Ectodermal cell (in vitro differentiated cells): ENCODE results near the gene TRIM56. TPM values are rescaled to one million over a fixed set of nuclear protein-coding genes. Genes with fewer than 3 reads are reported as not detected.
"Not testable (repeated sequence)": the region's sequence is repeated elsewhere in the genome, so short reads cannot be mapped to it uniquely, and the experiment has no call there.

Experiments
- H3K27ac ChIP-seq: 2 replicates; pipeline ENCODE4 v1.7.0; 2013; ENCODE audit warnings: mild to moderate bottlenecking, low read depth, low read length; ENCODE audit not compliant: insufficient read depth, poor library complexity, severe bottlenecking
- H3K27me3 ChIP-seq: 2 replicates; pipeline ENCODE4 v1.7.0; 2013; ENCODE audit warnings: mild to moderate bottlenecking, low read length; ENCODE audit not compliant: insufficient read depth, control insufficient read depth, poor library complexity, severe bottlenecking
- H3K36me3 ChIP-seq: one replicate; pipeline ENCODE4 v1.7.0; 2013; ENCODE audit warnings: low read length; ENCODE audit not compliant: control insufficient read depth, insufficient read depth
- H3K4me1 ChIP-seq: one replicate; pipeline ENCODE4 v1.7.0; 2013; ENCODE audit warnings: low read length; ENCODE audit not compliant: control insufficient read depth, insufficient read depth
- H3K4me3 ChIP-seq: 2 replicates; pipeline ENCODE4 v1.7.0; 2013; ENCODE audit warnings: low read depth, low read length, control low read depth; ENCODE audit not compliant: insufficient read depth
- H3K9me3 ChIP-seq: 2 replicates; pipeline ENCODE4 v1.7.0; 2013; ENCODE audit warnings: mild to moderate bottlenecking, low read length, moderate library complexity; ENCODE audit not compliant: control insufficient read depth
- WGBS, 2 experiments: methylation state at CpG; one replicate each; pipeline ENCODE4 v1.1.7; 2013; ENCODE audit warnings: missing lambda C conversion rate in 2 of 2; 5-methylcytosine and 5-hydroxymethylcytosine counted together
- polyA plus RNA-seq, 4 experiments: library from polyadenylated mRNA; stranded (reverse); fragments of 50-300 nt; gene quantifications; one replicate each; pipeline ENCODE4 v1.2.3, GENCODE V29; 2013

Gene TRIM56
- 5.4 TPM for polyA plus RNA-seq (2013, experiment 1 of 4)
- polyA plus RNA-seq (2013, experiment 2 of 4), result 4.9 TPM
- polyA plus RNA-seq (2013, experiment 3 of 4), result 2.5 TPM
- 4.3 TPM for polyA plus RNA-seq (2013, experiment 4 of 4)

- peak within 1 kb of the TSS; percentile 50 for H3K4me3 ChIP-seq
- whole genome bisulfite sequencing, 2 experiments, result 3 to 5% methylated on average over 26 of the region's 26 CpGs
- H3K4me1 ChIP-seq, result no peaks in the 10 kb centered on the region
- no peaks in the 10 kb centered on the region for H3K36me3 ChIP-seq
- no peaks in the 10 kb centered on the region for H3K9me3 ChIP-seq
- no peaks in the 10 kb centered on the region for H3K27me3 ChIP-seq
- no peak within 1 kb of the TSS for H3K27ac ChIP-seq
Measured at GRCh38 chr7:101085162-101085964, at the start of gene TRIM56. Gene TRIM56 (plus strand): TSS chr7:101085481. CDS start chr7:101087313, 1,832 bp downstream.

- 79 to 81% methylated on average over 4 of the region's 4 CpGs for WGBS, 2 experiments
- H3K4me3 ChIP-seq, result no peak overlapping the region
- peaks cover 7% of the 10 kb centered on the region for H3K27me3 ChIP-seq
- H3K9me3 ChIP-seq, result no peaks in the 10 kb centered on the region
- H3K36me3 ChIP-seq, result no peaks in the 10 kb centered on the region
- no peaks in the 10 kb centered on the region for H3K4me1 ChIP-seq
- no peak overlapping the region for H3K27ac ChIP-seq
Measured at GRCh38 chr7:101035941-101036340, 49.3 kb upstream of the TRIM56 start.

GRCh38 chr7:101041283-101041682 lies 44.0 kb upstream of the TRIM56 start:
- not testable (repeated sequence) for H3K36me3 ChIP-seq, H3K27ac ChIP-seq, H3K9me3 ChIP-seq, H3K4me3 ChIP-seq, H3K4me1 ChIP-seq, H3K27me3 ChIP-seq
- 82 to 84% methylated on average over 6 of the region's 6 CpGs for WGBS, 2 experiments

GRCh38 chr7:101058355-101058754 lies 26.9 kb upstream of the TRIM56 start:
- H3K36me3 ChIP-seq, result no peaks in the 10 kb centered on the region
- no peak overlapping the region for H3K4me3 ChIP-seq
- H3K27ac ChIP-seq, result no peak overlapping the region
- no peaks in the 10 kb centered on the region for H3K4me1 ChIP-seq
- WGBS, 2 experiments, result 23 to 24% methylated on average over 9 of the region's 9 CpGs
- peaks cover 24% of the 10 kb centered on the region for H3K27me3 ChIP-seq
- no peaks in the 10 kb centered on the region for H3K9me3 ChIP-seq

- no peak overlapping the region for H3K4me3 ChIP-seq
- no peaks in the 10 kb centered on the region for H3K9me3 ChIP-seq
- 37 to 39% methylated on average over 9 of the region's 9 CpGs for WGBS, 2 experiments
- H3K36me3 ChIP-seq, result no peaks in the 10 kb centered on the region
- no peaks in the 10 kb centered on the region for H3K4me1 ChIP-seq
- H3K27me3 ChIP-seq, result peaks cover 24% of the 10 kb centered on the region
- no peak overlapping the region for H3K27ac ChIP-seq
Measured at GRCh38 chr7:101059620-101059942, 25.7 kb upstream of the TRIM56 start.

- no peaks in the 10 kb centered on the region for H3K36me3 ChIP-seq
- no peaks in the 10 kb centered on the region for H3K9me3 ChIP-seq
- no peak overlapping the region for H3K27ac ChIP-seq
- peaks cover 2% of the 10 kb centered on the region for H3K4me1 ChIP-seq
- H3K27me3 ChIP-seq, result peaks cover 24% of the 10 kb centered on the region
- no peak overlapping the region for H3K4me3 ChIP-seq
- WGBS, 2 experiments, result 84 to 98% methylated on average over 4 to 5 of the region's 5 CpGs
Measured at GRCh38 chr7:101060992-101061391, 24.3 kb upstream of the TRIM56 start.

- not testable (repeated sequence) for H3K36me3 ChIP-seq, H3K27me3 ChIP-seq, H3K27ac ChIP-seq, H3K4me3 ChIP-seq, H3K9me3 ChIP-seq
- 87 to 89% methylated on average over 9 of the region's 9 CpGs for WGBS, 2 experiments
- peaks cover 11% of the 10 kb centered on the region for H3K4me1 ChIP-seq
Measured at GRCh38 chr7:101064176-101064550, 21.1 kb upstream of the TRIM56 start.

GRCh38 chr7:101065162-101065561 lies 20.1 kb upstream of the TRIM56 start:
- not testable (repeated sequence) for H3K36me3 ChIP-seq, H3K9me3 ChIP-seq, H3K27ac ChIP-seq, H3K4me3 ChIP-seq, H3K27me3 ChIP-seq
- WGBS, 2 experiments, result 92 to 94% methylated on average over 3 of the region's 3 CpGs
- H3K4me1 ChIP-seq, result peaks cover 11% of the 10 kb centered on the region

GRCh38 chr7:101066141-101066832 lies 19.0 kb upstream of the TRIM56 start:
- no peak overlapping the region for H3K27ac ChIP-seq
- H3K4me1 ChIP-seq, result peaks cover 11% of the 10 kb centered on the region
- H3K4me3 ChIP-seq, result no peak overlapping the region
- 50% methylated on average over 15 of the region's 15 CpGs for WGBS, 2 experiments
- H3K27me3 ChIP-seq, result no peaks in the 10 kb centered on the region
- H3K9me3 ChIP-seq, result no peaks in the 10 kb centered on the region
- H3K36me3 ChIP-seq, result no peaks in the 10 kb centered on the region

GRCh38 chr7:101066833-101067177 lies 18.5 kb upstream of the TRIM56 start:
- Histone ChIP-seq H3K27me3 (no peaks in the 10 kb centered on the region), H3K4me1 (peaks cover 11% of the 10 kb centered on the region), H3K27ac (no peak overlapping the region), H3K36me3 (no peaks in the 10 kb centered on the region), H3K9me3 (no peaks in the 10 kb centered on the region), H3K4me3 (no peak overlapping the region)
- 58 to 59% methylated on average over 7 of the region's 7 CpGs for WGBS, 2 experiments
